HG02970 (cell line): ENCODE data around the gene XIRP2.
"Not testable (repeated sequence)": the region's sequence is repeated elsewhere in the genome, so short reads cannot be mapped to it uniquely, and the experiment has no call there.

Experiments
- ATAC-seq: cut with Tn5 transposase; IDR thresholded peaks from one replicate; pipeline ENCODE4 v1.9.1; 2021; ENCODE audit warnings: mild to moderate bottlenecking, moderate library complexity, moderate number of reproducible peaks; ENCODE audit not compliant: unreplicated experiment, low FRiP score

XIRP2 gene

GRCh38 chr2:167017021-167017420 is 128.7 kb downstream of the XIRP2 start:
- ATAC-seq: no peak

- ATAC-seq: no peak
These were observed 130.3 kb downstream of the XIRP2 start for GRCh38 chr2:167018590-167018989.

DNA sequence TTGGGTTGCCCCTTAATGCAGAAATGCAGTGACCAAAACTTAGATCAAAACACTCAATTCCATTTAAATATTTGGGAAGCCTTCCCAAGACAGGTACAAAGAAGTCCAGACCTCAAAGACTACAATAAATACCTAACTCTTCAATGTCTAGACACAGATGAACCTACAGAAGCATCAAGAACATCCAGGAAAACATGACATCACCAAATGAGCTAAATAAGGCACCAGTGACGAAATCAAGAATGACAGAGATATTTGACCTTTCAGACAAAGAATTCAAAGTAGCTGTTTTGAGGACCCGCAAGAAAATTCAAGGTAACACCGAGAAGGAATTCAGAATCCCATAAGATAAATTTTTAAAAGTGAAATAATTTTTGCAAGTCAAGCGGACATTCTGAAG is 140.2 kb downstream of the XIRP2 start:
- ATAC-seq: no peak

DNA sequence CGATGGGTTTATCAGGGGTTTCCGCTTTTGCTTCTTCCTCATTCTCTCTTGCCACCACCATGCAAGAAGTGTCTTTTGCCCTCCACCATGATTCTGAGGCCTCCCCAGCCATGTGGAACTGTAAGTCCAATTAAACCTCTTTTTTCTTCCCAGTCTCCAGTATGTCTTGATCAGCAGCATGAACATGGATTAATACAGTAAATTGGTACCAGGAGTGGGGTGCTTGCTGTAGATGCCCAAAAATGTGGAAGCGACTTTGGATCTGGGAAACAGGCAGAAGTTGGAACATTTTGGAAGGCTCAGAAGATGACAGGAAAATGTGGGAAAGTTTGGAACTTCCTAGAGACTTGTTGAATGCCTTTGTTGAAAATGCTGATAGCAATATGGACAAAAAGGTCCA is 146.7 kb downstream of the XIRP2 start:
- not testable (repeated sequence) for ATAC-seq

DNA sequence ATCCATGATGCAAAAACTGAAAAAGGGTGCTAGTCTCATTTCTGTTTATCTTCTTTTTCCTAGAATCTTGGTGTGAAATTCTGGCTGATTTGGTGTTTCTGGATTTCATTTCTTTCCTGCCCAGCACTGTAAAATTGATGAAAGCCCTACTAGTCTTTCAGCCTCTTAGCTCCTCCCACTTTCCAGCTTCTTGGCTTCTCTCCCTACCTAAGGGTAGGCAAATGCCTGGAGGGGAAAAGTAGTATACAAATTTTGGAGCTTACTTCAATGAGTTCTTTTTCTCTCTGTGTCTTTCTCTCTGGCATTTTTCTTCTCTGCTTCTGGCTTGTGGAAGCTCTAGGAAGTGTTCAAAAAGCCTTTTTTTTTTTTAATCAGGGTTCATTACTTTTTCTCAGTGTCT is 160.5 kb downstream of the XIRP2 start:
- no peak for ATAC-seq

DNA sequence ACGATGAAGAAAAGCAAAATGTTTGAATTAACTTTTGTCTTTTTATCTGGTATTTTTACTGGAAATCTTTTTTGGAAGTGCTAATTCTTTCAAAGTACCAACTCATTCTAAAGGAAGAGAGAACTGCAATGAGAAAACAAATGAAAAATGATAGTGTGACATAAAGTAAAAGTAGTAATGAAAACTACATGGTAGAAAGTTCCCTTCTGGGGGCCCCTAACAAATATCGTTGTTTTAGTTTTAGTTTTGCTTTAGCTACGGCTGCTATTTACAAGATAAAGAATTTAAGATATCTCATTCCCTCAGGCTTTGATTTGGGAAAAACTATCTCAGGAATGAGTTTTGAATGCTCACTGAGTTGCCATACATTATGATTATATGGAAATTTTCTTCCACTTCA is 161.4 kb downstream of the XIRP2 start:
- ATAC-seq: no peak

DNA sequence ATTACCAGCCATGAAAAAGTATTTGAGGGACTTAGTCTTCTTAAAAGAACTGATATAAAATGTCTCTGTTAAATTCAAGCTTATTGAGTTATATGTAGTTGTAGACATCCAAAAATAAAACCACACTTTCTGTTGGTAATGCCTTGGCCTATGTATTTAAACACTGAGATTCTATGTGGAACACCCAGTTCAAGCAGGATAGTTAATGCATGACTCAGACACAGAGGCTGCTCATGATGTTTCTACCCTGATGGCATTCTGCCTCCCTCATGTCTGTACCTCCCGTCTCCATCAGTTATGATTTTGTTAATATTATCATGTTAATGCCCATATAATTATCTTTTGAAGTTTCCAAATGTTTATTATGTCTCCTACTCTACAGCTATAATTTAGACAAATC is 164.5 kb downstream of the XIRP2 start:
- no peak for ATAC-seq

DNA sequence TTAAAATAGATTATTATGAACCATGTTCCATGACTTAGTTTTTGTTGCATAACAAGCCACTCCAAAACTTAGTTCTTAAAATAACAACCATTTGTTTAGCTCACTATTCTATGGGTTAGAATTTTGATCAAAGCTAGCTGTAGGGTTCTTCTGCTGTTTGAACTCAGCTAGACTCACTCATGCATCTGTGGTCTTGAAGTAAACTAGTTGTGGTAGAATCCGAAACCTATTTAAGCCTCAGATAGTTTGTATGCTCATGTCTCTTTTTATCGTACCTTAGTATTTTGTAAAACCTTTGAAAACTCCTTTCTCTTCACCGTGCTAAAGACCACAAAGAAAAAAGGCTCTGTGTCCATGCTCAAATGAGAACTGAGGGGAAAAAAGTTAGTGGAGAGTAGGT is 166.6 kb downstream of the XIRP2 start:
- ATAC-seq: no peak

- no peak for ATAC-seq
These were observed 169.2 kb downstream of the XIRP2 start for GRCh38 chr2:167057446-167057845.

GRCh38 chr2:167059173-167059572 is 170.9 kb downstream of the XIRP2 start:
- ATAC-seq: no peak

DNA sequence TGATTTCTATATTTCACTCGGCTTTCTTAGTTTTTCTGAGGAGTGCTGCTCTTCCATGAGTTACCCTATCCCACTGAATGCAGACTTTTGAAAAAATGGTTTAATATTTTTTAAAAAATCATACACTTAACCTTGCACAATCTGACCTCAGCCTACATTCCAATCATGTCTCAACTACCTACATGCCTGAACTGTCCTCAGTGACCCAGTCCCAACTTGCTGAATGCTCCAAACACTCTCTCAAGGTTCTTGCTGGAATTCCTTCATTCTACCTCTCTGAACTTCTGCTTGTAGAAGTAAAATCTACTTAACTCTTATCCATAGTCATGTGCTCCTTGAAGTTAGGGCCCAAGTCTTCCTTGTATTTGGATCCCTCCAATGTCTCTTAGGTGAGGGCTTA is 181.6 kb downstream of the XIRP2 start:
- ATAC-seq: no peak

GRCh38 chr2:167075708-167076107 is 187.4 kb downstream of the XIRP2 start:
- ATAC-seq: not testable (repeated sequence)

- not testable (repeated sequence) for ATAC-seq
These were observed 210.7 kb downstream of the XIRP2 start for GRCh38 chr2:167098931-167099330.

- no peak for ATAC-seq
These were observed 212.2 kb downstream of the XIRP2 start for GRCh38 chr2:167100506-167100905.

GRCh38 chr2:167103028-167103756 is 214.9 kb downstream of the XIRP2 start:
- ATAC-seq: no peak

- ATAC-seq: no peak
These were observed 215.5 kb downstream of the XIRP2 start for GRCh38 chr2:167103757-167104133.

- ATAC-seq: no peak
These were observed 216.4 kb downstream of the XIRP2 start for GRCh38 chr2:167104691-167105090.

DNA sequence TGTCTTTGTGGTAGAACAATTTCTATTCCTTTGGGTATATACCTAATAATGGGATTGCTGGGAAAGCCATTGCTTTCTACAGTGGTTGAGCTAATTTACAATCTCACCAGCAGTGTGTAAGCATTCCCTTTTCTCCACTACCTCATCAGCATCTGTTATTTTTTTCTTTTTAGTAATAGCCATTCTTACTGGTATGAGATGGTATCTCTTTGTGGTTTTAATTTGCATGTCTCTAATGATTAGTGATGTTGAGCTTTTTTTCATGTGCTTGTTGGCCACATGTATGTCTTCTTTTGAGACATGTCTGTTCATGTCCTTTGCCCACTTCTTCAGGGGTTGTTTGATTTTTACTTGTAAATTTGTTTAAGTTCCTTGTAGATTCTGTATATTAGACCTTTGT is 221.4 kb downstream of the XIRP2 start:
- not testable (repeated sequence) for ATAC-seq

DNA sequence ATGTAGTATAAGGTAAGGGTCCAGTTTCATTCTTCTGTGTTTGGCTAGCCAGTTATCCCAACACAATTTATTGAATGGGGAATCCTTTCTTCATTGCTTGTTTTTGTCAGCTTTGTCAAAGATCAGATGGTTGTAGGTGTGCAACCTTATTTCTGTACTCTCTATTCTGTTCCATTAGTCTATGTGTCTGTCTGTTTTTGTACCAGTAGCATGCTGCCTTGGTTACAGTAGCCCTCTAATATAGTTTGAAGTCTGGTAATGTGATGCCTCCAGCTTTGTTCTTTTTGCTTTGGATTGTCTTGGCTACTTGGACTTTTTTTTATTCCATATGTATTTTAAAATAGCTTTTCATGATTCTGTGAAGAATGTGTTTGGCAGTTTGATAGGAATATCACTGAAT is 222.1 kb downstream of the XIRP2 start:
- ATAC-seq: no peak

DNA sequence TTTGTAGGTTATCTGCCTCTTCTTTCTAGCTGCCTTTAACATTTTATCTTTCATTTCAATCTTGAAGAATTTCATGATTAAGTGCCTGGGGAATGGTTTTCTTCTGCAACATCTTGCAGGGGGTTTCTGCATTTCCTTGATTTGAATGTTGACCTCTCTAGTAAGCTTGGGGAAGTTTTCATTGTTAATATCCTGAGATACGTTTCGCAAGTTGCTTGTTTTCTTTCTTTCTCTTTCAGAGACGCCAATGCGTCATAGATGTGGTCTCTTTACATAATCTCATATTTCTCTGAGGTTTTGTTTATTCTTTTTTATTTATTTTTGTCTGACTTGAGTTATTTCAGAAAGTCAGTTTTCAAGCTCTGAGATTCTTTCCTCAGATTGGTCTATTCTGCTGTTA is 225.7 kb downstream of the XIRP2 start:
- ATAC-seq: no peak

GRCh38 chr2:167115541-167115940 is 227.3 kb downstream of the XIRP2 start:
- no peak for ATAC-seq

GRCh38 chr2:167122389-167122788 is 234.1 kb downstream of the XIRP2 start:
- ATAC-seq: no peak

DNA sequence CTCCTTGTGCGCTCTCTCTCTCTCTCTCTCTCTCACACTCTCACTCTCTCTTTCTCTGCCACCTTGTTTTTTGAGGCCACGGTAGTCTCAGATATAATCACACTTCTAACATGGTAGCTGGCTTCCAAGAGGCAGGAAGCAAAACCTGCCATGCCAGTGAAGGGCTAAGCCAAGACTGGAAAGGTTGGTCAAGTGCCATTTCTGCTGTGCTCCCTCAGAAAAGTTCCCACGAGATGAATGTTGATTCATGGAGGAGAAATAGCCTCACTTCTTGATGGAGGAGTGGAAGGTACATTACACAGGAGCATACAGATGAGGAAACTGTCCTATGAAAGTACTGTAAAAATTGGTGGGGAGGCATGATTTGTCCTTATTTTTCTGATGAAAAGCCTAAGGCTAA is 237.9 kb downstream of the XIRP2 start:
- ATAC-seq: no peak
